ENCODE data around the gene TENT5C.

Gene TENT5C

DNA sequence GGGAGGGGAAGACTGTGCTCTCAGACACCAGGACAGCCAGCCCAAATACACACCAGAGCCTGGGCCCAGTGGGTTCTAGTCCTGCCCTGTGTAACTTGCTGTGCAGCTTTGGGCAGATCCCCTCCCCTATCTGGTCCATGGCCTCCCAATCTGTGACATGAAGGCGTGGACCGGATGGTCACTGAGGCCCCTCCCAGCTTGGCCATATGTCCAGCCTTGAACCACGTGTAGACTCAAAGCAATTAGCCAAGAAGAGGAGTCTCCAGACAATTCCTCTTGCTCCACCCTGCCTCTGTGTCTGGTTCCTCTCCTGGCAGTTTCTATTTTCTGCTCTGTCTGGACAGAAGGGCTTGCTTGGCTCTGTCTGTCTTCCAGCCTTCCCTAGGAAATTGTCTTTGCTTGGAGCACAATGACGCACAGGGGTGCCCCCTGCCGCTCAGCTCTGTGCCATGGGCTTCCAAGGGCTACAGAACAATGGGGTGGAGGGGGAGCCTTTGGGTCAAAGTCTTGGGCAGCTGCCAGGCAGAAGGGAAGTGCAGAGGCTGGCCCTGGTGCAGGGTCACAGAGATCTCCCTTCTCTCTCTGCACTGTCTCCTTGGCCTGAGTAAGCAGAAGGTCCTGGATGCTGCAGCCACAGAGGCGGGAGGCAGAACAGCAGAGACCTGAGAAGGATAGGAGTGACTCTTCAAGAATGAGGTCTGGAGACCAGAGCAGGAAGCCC lies 66.1 kb downstream of the TENT5C start:
- Mint-ChIP-seq H3K4me1 (peaks cover 52% of the 10 kb centered on the region), H3K27ac (peak overlapping the region; percentile 72), H3K36me3 (no peaks in the 10 kb centered on the region), H3K27me3 (no peaks in the 10 kb centered on the region), H3K9me3 (no peaks in the 10 kb centered on the region), H3K4me3 (no peak overlapping the region)
- ATAC-seq: no peak

DNA sequence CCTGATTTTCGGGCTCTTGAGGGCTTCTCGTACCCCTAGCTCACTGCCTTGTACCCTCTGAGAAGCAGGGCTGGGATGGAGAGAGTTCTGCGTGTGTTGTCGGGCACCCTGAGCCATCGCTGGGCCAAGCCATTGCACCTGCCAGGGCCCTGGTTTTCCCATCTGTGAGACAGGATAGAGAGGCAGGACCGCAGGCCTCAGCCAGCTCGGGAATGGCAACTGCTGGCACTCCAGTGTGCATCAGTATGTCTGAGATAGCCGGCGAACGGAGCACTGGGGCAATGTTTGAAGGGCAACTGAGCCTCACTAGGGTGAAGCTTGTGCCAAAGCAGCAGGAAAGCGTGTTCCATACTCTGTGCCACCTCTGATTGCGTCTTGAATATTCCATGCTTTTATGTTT lies 66.9 kb downstream of the TENT5C start:
- Mint-ChIP-seq H3K4me1 (peaks cover 47% of the 10 kb centered on the region), H3K4me3 (no peak overlapping the region), H3K9me3 (no peaks in the 10 kb centered on the region), H3K27me3 (no peaks in the 10 kb centered on the region), H3K36me3 (no peaks in the 10 kb centered on the region), H3K27ac (no peak overlapping the region)
- ATAC-seq: no peak

DNA sequence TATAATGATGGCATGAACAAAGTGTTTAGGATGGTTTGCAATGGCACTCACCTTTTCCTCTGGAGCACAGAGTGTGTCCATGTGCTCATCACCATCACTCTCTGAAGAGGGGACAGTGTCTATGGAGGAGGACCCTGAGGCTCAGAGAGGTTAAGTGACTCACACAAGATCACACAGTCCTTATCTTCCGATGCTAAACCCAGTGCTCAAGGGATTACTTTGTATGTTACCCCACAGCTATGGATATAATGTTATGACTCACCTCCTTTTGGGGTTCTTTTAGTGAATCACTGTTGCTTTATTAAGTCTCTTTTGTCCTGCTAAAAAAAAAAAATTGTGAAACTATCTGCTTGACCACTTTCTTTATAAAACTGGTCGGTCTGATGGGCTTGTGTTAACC lies 67.6 kb downstream of the TENT5C start:
- no peaks in the 10 kb centered on the region for H3K27me3 Mint-ChIP-seq

DNA sequence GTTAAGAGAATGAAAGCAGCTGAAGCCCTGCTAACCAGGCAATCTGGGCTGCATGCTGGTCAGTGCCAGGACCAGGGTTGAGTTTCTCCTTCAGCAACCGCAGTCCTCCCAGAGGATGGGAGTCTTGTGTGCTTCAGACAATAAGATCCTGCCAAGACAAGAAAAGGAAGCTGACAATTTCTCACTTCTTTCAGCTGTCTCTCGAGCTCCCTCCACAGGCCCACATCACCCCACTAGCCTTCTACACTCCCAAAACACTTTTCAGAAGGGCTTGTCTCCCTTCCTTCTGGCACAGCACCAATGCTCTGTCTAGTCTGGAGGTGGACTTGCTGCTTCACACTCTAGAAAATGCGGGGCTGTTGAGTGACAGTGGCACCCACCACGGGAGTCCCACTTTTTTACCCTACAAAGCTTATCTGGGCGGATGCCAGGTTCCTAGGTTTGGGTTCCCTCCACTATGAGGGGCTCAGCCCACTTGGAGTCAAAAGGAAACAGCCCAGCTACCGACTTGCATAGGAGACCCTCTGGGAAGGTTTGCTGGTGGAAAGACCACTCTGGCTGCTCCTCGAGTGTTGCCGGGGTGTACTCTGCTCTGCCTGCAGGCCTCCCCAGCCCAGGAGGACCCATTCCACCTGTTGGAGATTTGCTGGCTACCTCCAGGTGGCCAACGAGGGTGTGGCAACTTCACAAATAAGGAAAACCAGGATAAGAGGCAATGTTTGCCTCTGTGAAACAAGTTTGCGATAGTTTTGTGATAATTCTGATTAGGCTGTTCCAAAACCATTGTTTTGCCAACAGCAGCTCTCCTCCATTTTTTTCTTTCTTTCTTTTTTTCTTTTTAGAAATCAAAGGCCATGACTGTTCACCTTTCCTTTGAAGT lies 68.9 kb downstream of the TENT5C start:
- no peaks in the 10 kb centered on the region for H3K9me3 Mint-ChIP-seq
- no peaks in the 10 kb centered on the region for H3K36me3 Mint-ChIP-seq
- H3K27me3 Mint-ChIP-seq: no peaks in the 10 kb centered on the region
- ATAC-seq: peak; percentile 75
- peaks cover 42% of the 10 kb centered on the region for H3K4me1 Mint-ChIP-seq
- no peak overlapping the region for H3K4me3 Mint-ChIP-seq
- peak overlapping the region; percentile 53 for H3K27ac Mint-ChIP-seq

More for the DNA sequence above, 67.6 kb downstream of the TENT5C start:
- Mint-ChIP-seq H3K27ac (peak overlapping the region; percentile 53), H3K4me3 (no peak overlapping the region), H3K4me1 (peaks cover 42% of the 10 kb centered on the region), H3K9me3 (no peaks in the 10 kb centered on the region), H3K36me3 (no peaks in the 10 kb centered on the region)
- ATAC-seq: no peak

DNA sequence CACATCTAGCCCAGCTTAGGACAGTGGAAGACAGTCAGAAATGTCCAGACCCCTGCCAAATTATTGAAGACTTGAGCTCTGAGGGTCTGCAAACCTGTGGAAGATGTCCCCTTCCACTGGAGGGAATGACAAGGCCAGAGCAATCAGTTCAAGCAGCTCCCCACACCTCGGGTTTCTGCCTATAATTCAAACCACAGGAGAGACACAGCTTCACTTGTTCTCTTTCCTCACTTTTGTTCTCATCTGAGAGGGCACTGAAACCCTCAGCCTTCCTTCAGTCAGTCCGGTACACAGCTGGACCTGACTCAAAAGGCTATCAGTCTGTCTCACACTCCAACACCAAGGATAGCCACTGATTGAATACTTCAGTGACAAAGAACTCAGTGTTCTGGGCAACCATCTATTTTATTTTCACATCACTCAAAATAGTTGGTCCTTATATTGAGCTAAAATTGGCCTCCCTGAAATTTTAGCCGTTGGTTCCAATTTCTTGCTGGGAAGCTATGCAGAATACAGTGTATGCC lies 70.1 kb downstream of the TENT5C start:
- H3K27ac Mint-ChIP-seq: no peak overlapping the region
- H3K36me3 Mint-ChIP-seq: no peaks in the 10 kb centered on the region
- no peak overlapping the region for H3K4me3 Mint-ChIP-seq

DNA sequence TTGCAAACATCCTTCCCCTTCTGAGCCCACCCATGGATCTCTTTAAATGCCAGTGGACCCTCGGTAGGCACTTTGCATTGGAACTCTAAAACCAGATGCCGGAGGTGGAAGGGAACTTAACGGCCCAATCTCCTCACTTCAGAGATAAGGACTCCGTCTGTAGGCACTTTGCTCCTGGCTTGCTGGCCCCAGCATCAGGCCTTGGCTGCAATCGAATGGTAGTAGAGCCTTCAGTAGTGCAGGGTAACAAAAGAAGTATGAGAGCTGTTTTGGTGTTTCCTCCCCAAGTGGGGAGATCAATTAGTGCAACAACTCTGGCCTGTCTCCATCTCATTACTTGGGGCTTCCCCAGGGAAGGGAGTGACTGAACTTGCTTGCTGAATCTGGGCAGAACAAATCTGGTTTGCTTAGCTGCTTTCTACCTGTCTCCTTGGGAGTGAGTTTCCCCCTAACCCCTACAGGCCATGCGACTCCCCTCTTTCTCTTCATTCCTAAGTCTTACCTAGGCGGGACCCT lies 70.8 kb downstream of the TENT5C start:
- no peaks in the 10 kb centered on the region for H3K27me3 Mint-ChIP-seq
- no peak overlapping the region for H3K4me3 Mint-ChIP-seq
- peaks cover 25% of the 10 kb centered on the region for H3K4me1 Mint-ChIP-seq
- no peaks in the 10 kb centered on the region for H3K9me3 Mint-ChIP-seq
- no peaks in the 10 kb centered on the region for H3K36me3 Mint-ChIP-seq
- no peak for ATAC-seq
- H3K27ac Mint-ChIP-seq: no peak overlapping the region

More for the DNA sequence above, 70.1 kb downstream of the TENT5C start:
- Mint-ChIP-seq H3K4me1 (peaks cover 32% of the 10 kb centered on the region), H3K27me3 (no peaks in the 10 kb centered on the region), H3K9me3 (no peaks in the 10 kb centered on the region)
- ATAC-seq: no peak

All from stimulated activated memory B cell treated with anti-CD40 and anti-IgM and Interleukin-4, amounts not matched to agents 10 μg/mL and 1 μg/mL and 100 μg/mL, for 72 hours (primary cell).